Measurements from ENCODE around the gene SIRT7.

SIRT7 gene

GRCh38 chr17:81917565-81918332 is at the start of gene SIRT7:
Gene SIRT7, minus strand, starts transcription at chr17:81918176. Its CDS starts 45 bp downstream, at chr17:81918131.
- DNase-seq = no peak

- no peak for DNase-seq
Observed at GRCh38 chr17:81967244-81967532, 49.2 kb upstream of the SIRT7 start.

GRCh38 chr17:81966343-81967243 is 48.6 kb upstream of the SIRT7 start:
- DNase-seq = no peak

GRCh38 chr17:81964081-81964849 is 46.3 kb upstream of the SIRT7 start:
- DNase-seq = no peak

- DNase-seq = no peak
Observed at GRCh38 chr17:81962499-81963441, 44.8 kb upstream of the SIRT7 start.

GRCh38 chr17:81961521-81962498 is 43.8 kb upstream of the SIRT7 start:
- DNase-seq = no peak

GRCh38 chr17:81961087-81961511 is 43.1 kb upstream of the SIRT7 start, which contains the start of gene NOTUM:
Gene NOTUM, minus strand, starts transcription at chr17:81961187. Its CDS starts 278 bp downstream, at chr17:81960909.
- no peak for DNase-seq

GRCh38 chr17:81960130-81960958 is 42.4 kb upstream of the SIRT7 start:
- DNase-seq = no peak

- DNase-seq = no peak
Observed at GRCh38 chr17:81959362-81960129, 41.6 kb upstream of the SIRT7 start.

DNA sequence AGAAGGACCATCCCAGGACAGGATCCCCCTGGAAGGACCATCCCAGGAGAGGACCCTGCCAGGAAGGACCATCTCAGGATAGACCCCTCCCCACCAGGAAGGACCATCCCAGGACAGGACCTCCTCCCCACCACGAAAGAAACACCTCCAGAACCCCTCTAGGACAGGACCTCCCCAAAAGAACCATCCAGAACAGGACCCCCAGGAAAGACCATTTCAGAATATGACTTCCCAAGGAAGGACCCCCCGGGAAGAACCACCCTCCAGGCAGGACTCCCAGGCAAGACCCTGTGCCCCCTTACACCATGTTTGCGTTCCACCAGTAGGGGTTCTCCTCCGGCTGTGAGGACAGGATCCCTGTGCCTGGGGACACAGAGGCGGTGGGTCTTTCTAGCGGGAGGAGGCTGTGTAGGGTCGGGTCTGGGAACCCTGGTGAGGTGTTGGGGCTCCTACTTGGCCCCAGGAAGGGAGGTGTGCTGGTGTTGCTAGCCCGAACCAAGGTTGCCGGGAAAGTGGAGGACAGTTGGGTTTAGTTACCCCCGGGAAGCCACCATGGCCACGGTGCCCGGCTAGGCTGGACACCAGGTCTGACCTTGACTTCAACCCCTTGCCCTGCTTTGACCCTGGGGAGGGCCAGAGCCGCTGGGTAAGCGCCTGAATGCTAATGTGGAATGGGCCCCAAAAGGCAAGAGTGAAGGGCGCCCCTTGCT is 40.8 kb upstream of the SIRT7 start:
- DNase-seq = no peak

GRCh38 chr17:81957691-81958432 is 39.9 kb upstream of the SIRT7 start:
- no peak for DNase-seq

DNA sequence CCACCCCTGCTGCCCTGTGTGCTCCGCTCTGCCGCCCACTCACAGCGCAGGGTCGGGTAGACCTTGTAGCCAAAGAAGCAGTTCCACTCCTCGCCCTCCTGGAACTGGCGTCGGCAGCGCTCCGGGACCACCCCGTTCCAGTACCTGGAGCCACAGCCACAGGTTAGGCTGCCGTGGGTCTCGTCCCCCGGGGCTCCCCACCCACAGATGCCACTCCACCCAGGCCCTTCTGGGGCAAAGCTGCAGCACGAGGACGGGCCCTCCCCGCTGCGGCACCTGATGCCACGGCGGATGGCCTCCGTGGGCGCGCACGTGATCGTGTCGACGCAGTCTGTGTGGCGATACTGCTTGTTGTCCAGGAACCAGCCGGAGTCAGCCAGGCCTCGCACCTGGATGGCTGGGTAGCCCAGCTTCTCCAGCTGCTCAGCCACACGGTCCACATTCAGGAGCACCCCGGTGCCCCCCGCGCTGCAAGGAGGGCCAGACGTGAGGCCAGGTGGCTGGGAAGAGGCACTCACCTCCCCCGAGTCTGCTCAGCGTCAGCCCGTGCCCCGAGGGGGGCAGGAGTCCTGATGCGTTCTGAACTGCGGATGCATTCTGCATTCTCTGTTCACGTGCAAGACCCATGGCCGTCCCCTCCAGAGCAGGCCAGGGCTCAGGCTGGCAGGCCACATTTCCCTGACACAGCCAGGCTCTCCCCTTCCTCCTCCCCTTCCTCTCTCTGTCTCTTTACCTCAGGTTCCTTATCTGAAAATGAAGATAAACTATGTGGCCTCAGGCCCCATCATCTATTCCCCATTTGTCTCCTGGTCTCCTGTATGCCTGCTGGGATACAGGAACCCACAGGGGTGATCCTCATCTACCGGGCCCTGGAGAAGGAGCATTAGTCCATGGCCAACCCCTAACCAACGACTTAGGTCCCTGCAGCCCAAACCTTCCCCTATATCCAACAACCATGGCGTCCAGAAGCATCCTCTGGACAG is 38.9 kb upstream of the SIRT7 start:
- no peak for DNase-seq

DNA sequence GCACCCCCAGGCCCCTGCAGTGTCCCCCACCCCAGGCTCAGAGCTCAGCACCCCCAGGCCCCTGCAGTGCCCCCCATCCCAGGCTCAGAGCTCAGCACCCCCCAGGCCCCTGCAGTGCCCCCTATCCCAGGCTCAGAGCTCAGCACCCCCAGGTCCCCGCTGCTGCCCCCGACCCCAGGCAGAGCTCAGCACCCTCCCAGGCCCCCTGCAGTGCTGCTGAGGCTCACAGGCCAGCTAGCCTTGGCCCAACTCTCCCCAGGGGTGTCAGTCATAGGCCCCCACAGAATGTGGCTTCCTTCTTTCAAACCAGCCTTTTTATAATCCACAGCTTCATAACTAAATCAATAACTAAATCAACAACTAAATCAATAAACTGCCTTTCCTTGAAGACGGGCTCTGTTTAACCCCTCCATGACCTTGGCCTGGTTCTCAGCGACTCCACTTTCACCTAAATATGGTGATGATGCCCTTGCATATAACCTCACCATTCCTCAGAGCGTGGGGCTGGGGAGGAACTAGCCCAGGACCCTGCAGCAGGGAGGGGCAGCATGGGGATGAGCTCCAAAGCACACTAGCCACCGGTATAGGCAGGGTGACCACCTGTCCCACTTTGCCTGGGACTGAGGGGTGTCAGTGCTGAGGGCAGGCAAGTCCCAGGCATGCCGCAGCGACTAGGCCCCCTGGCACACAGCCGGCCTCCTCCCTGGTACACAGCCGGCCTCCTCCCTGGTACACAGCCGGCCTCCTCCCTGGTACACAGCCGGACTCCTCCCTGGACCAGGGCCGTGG is 38.0 kb upstream of the SIRT7 start:
- DNase-seq = no peak

- DNase-seq = no peak
Observed at GRCh38 chr17:81955058-81955681, 37.2 kb upstream of the SIRT7 start.
